Ishikawa (cell line): ENCODE measurements around the gene CHD8.

Experiments
- CEBPB ChIP-seq: IDR thresholded peaks from 2 replicates; pipeline ENCODE4 v1.6.1; 2012
- CREB1 ChIP-seq: IDR thresholded peaks from 2 replicates; pipeline ENCODE4 v1.6.1; 2012; ENCODE audit warnings: low read depth
- EGR1 ChIP-seq: IDR thresholded peaks from 2 replicates; pipeline ENCODE4 v1.6.1; 2012
- EP300 ChIP-seq: IDR thresholded peaks from 2 replicates; pipeline ENCODE4 v1.6.1; 2012; ENCODE audit warnings: borderline replicate concordance
- FOXM1 ChIP-seq: IDR thresholded peaks from 2 replicates; pipeline ENCODE4 v1.6.1; 2012; ENCODE audit warnings: low read depth, borderline replicate concordance
- MAX ChIP-seq: IDR thresholded peaks from 2 replicates; pipeline ENCODE4 v1.6.1; 2012
- NFIC ChIP-seq: IDR thresholded peaks from 2 replicates; pipeline ENCODE4 v1.6.1; 2012
- RAD21 ChIP-seq: IDR thresholded peaks from 2 replicates; pipeline ENCODE4 v1.6.1; 2012; ENCODE audit warnings: low read depth
- REST ChIP-seq: IDR thresholded peaks from 2 replicates; pipeline ENCODE4 v1.6.1; 2012; ENCODE audit warnings: low read depth, mild to moderate bottlenecking
- TAF1 ChIP-seq: IDR thresholded peaks from 2 replicates; pipeline ENCODE4 v1.6.1; 2012; ENCODE audit warnings: low read depth, mild to moderate bottlenecking
- TCF12 ChIP-seq: IDR thresholded peaks from 2 replicates; pipeline ENCODE4 v1.6.1; 2012; ENCODE audit warnings: low read depth
- TEAD4 ChIP-seq: IDR thresholded peaks from 2 replicates; pipeline ENCODE4 v1.6.1; 2012
- YY1 ChIP-seq: IDR thresholded peaks from 2 replicates; pipeline ENCODE4 v1.6.1; 2012; ENCODE audit warnings: low read depth
- ZBTB7A ChIP-seq: IDR thresholded peaks from 2 replicates; pipeline ENCODE4 v1.6.1; 2012; ENCODE audit warnings: low read depth
- TF ChIP-seq, protein P1 (sequence below): IDR thresholded peaks from 2 replicates; pipeline ENCODE4 v1.6.1; 2012

Gene CHD8

DNA sequence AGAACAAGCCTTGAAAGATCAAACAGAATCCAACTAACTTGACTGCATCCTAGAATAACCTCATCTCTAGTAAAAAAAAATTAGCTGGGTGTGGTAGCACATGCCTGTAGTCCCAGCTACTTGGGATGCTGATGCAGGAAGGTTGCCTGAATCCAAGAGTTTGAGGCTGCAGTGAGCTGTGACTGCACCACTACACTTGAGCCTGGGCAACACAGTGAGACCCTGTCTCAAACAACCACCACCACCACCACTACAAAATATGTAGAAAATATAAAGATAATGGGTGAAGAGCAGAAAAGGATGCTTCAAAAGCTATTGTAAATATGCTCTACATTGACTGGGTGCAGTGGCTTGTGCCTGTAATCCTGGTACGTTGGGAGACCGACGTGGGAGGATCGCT lies 99.4 kb downstream of the CHD8 start:
- TF ChIP-seq FOXM1 (no peak), ZBTB7A (no peak), TCF12 (no peak), MAX (no peak)

GRCh38 chr14:21352587-21352986 lies 103.3 kb downstream of the CHD8 start:
- TF ChIP-seq CREB1 (no peak), YY1 (no peak), RAD21 (no peak), CEBPB (no peak), MAX (no peak), ZBTB7A (no peak), TEAD4 (no peak), TCF12 (no peak), EP300 (no peak), TAF1 (no peak), REST (no peak), FOXM1 (no peak)

DNA sequence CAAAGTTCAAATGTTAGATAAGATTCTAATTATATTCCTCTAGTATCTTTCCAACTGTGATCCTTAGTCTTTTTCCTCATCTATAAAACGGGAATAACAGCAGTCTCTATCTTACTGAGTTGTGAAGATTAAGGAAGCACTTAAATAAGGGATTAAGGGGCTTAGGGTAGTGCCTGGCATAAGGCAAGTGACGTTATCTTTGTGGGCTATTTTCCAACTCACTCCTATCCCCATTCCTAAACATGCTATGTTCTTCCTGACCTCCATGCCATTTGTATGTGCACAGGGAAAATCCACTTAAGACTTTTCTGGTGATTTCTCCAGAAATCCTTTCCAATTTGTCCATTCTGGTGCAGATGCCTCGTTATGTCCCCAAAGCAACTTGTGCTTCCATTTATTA lies 105.4 kb downstream of the CHD8 start:
- no peak for TF ChIP-seq TAF1
- TF ChIP-seq EGR1, result no peak
- TF ChIP-seq TCF12, result no peak
- TF ChIP-seq MAX, result no peak
- no peak for TF ChIP-seq TEAD4

DNA sequence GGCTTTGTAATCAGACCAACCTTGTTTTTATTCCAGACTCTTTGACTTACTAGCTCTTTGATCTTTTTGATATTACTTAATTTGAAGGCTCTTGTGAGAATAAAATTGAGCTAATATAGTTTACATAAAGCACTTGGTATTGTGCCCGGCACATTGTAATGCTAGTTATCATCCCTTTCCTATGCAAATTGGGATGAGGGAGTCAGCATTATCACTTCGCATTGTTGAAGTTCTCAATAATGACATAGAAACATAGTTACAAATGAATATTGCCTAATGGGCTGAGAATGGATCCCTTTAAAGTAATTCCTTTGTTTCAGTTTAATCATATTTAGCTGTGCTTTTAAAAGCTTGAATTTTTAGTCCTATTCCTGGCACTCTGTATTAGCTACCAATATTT lies 108.7 kb downstream of the CHD8 start:
- TF ChIP-seq NFIC (no peak), CREB1 (no peak), TAF1 (no peak), TCF12 (no peak), YY1 (no peak), FOXM1 (no peak), CEBPB (no peak), EP300 (no peak), RAD21 (no peak), EGR1 (no peak), ZBTB7A (no peak), REST (no peak), MAX (no peak), TEAD4 (no peak)
- TF ChIP-seq, protein P1, sequence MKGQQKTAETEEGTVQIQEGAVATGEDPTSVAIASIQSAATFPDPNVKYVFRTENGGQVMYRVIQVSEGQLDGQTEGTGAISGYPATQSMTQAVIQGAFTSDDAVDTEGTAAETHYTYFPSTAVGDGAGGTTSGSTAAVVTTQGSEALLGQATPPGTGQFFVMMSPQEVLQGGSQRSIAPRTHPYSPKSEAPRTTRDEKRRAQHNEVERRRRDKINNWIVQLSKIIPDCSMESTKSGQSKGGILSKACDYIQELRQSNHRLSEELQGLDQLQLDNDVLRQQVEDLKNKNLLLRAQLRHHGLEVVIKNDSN, result no peak

- TF ChIP-seq ZBTB7A (no peak), YY1 (no peak)
Measured at GRCh38 chr14:21346532-21347135, 109.3 kb downstream of the CHD8 start.

DNA sequence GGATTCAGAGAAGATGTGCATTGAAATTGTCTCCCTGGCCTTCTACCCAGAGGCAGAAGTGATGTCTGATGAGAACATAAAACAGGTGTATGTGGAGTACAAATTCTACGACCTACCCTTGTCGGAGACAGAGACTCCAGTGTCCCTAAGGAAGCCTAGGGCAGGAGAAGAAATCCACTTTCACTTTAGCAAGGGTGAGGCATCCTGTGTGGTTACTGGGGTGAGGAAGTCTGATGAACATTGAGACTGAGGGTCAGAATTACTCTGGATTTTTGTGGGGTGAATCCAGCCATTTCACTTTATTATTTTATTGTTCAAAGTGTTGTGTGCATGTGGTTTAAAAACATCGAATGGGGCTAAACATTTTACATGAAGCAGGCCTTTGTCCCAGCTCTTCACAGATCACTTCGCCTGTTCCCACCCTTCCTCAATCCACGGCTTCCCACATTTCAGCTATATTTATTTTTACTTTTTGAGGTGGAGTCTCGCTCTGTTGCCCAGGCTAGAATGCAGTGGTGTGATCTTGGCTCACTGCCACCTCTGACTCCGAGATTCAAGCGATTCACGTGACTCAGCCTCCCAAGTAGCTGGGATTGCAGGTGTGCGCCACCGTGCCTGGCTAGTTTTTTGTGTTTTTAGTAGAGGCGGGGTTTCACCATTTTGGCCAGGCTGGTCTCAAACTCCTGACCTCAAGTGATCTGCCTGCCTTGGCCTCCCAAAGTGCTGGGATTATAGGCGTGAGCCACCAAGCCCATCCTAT lies 112.7 kb downstream of the CHD8 start:
- TF ChIP-seq EGR1, result no peak
- TF ChIP-seq EP300, result no peak
